SK-N-SH (cell line): ENCODE data around the gene ANKS1B. TPM values are rescaled to one million over a fixed set of nuclear protein-coding genes. Genes with fewer than 3 reads are reported as not detected.

Experiments
- CTCF ChIA-PET: fragments of 300-600, 350-600 bp; formaldehyde crosslinking; extraction: SDS; loops from one replicate; lab custom pipeline; 2021; lab: Yijun Ruan, JAX
- POLR2A ChIA-PET: fragments of 350-600 bp; sonication (Branson Sonifier 250); formaldehyde crosslinking; extraction: SDS; loops from one replicate; lab custom pipeline; 2020; ENCODE audit warnings: antibody characterized with exemption, inconsistent platforms; lab: Yijun Ruan, JAX
- DNase-seq: peaks from one replicate; pipeline ENCODE4 v3.0.0; 2012
- H2AFZ ChIP-seq: fragments of 200-600 bp; sonication (generic); 2 replicates; pipeline ENCODE4 v1.8.1; 2016; ENCODE audit warnings: antibody characterized with exemption, mild to moderate bottlenecking, low read depth
- H3F3A ChIP-seq: fragments of 200-600 bp; sonication (generic); replicated peaks from 2 replicates; pipeline ENCODE3; 2016; ENCODE audit warnings: antibody characterized with exemption, mild to moderate bottlenecking; ENCODE audit not compliant: insufficient read depth
- H3K27ac ChIP-seq, 2 experiments: fragments of 200-500 bp in 1 of 2; fragments of 200-600 bp in 1 of 2; sonication (Bioruptor generic) in 1 of 2; sonication (generic), shearing (Covaris generic) in 1 of 2; 2 replicates each; pipeline versions ENCODE4 v1.5.1 to v1.6.1; 2014 to 2016; ENCODE audit warnings: low read depth in 2 of 2, inconsistent platforms in 1 of 2, low read length in 1 of 2, mild to moderate bottlenecking in 1 of 2, mixed read lengths in 1 of 2
- H3K27me3 ChIP-seq: fragments of 200-600 bp; sonication (generic), shearing (Covaris generic); 2 replicates; pipeline ENCODE4 v1.6.1; 2016; ENCODE audit warnings: mixed run types; ENCODE audit not compliant: insufficient read depth
- H3K36me3 ChIP-seq, 2 experiments: fragments of 200-500 bp in 1 of 2; fragments of 200-600 bp in 1 of 2; sonication (Bioruptor generic) in 1 of 2; sonication (generic) in 1 of 2; replicated peaks in 1 of 2; 2 replicates each; pipeline versions ENCODE3 to v1.5.1; 2014 to 2016; ENCODE audit warnings: low read length in 1 of 2, mild to moderate bottlenecking in 1 of 2; ENCODE audit not compliant: insufficient read depth in 2 of 2, control insufficient read depth in 1 of 2
- H3K4me1 ChIP-seq, 2 experiments: fragments of 200-500 bp in 1 of 2; fragments of 200-600 bp in 1 of 2; sonication (Bioruptor generic) in 1 of 2; sonication (generic), shearing (Covaris generic) in 1 of 2; 2 replicates each; pipeline versions ENCODE4 v1.5.1 to v1.6.1; 2014 to 2016; ENCODE audit warnings: low read depth in 1 of 2, low read length in 1 of 2, mixed run types in 1 of 2; ENCODE audit not compliant: insufficient read depth in 2 of 2, control insufficient read depth in 1 of 2
- H3K4me2 ChIP-seq: fragments of 200-600 bp; sonication (generic), shearing (Covaris generic); 2 replicates; pipeline ENCODE4 v1.6.1; 2017; ENCODE audit warnings: mixed run types
- H3K4me3 ChIP-seq, 2 experiments: fragments of 200-500 bp in 1 of 2; fragments of 200-600 bp in 1 of 2; sonication (Bioruptor generic) in 1 of 2; sonication (generic), shearing (Covaris generic) in 1 of 2; 2 replicates each; pipeline versions ENCODE4 v1.5.1 to v1.8.1; 2014 to 2016; ENCODE audit warnings: low read depth in 2 of 2, inconsistent platforms in 1 of 2, low read length in 1 of 2, mild to moderate bottlenecking in 1 of 2, mixed read lengths in 1 of 2, moderate library complexity in 1 of 2
- H3K79me2 ChIP-seq: fragments of 200-600 bp; sonication (generic); 2 replicates; pipeline ENCODE4 v1.8.1; 2017; ENCODE audit warnings: mild to moderate bottlenecking; ENCODE audit not compliant: insufficient read depth
- H3K9ac ChIP-seq: fragments of 200-600 bp; sonication (generic); 2 replicates; pipeline ENCODE4 v1.6.1; 2017; ENCODE audit warnings: mixed run types
- H3K9me2 ChIP-seq: fragments of 200-600 bp; sonication (generic); 2 replicates; pipeline ENCODE4 v1.6.1; 2017; ENCODE audit warnings: mixed run types
- H3K9me3 ChIP-seq: fragments of 200-600 bp; sonication (generic); 2 replicates; pipeline ENCODE4 v1.6.1; 2017; ENCODE audit warnings: mixed run types, mild to moderate bottlenecking, moderate library complexity
- H4K20me1 ChIP-seq: fragments of 200-600 bp; sonication (generic); 2 replicates; pipeline ENCODE4 v1.6.1; 2017; ENCODE audit warnings: mild to moderate bottlenecking, mixed run types; ENCODE audit not compliant: insufficient read depth
- CTCF ChIP-seq: fragments of 200-600 bp; sonication (generic); IDR thresholded peaks from 2 replicates; pipeline ENCODE4 v1.6.1; 2017; ENCODE audit warnings: antibody characterized with exemption, mild to moderate bottlenecking, moderate library complexity
- EP300 ChIP-seq, 2 experiments: IDR thresholded peaks; 2 replicates each; pipeline versions ENCODE4 v1.4.0 to v1.6.1; 2012; ENCODE audit warnings: borderline replicate concordance in 1 of 2, low read depth in 1 of 2, low read length in 1 of 2
- FOSL2 ChIP-seq: IDR thresholded peaks from 2 replicates; pipeline ENCODE4 v1.4.0; 2012; ENCODE audit warnings: low read depth, mild to moderate bottlenecking, moderate library complexity, borderline replicate concordance
- GABPA ChIP-seq: IDR thresholded peaks from 2 replicates; pipeline ENCODE4 v1.4.0; 2012; ENCODE audit warnings: low read depth, mild to moderate bottlenecking
- GATA2 ChIP-seq: sonication (generic); formaldehyde crosslinking; IDR thresholded peaks from 2 replicates; pipeline ENCODE4 v1.5.0; 2020; ENCODE audit warnings: mild to moderate bottlenecking, missing genetic modification reagents
- IRF3 ChIP-seq: fragments of 150-350 bp; IDR thresholded peaks from 2 replicates; pipeline ENCODE4 v1.6.1; 2016; ENCODE audit warnings: mild to moderate bottlenecking, low read depth, low read length
- MAX ChIP-seq: IDR thresholded peaks from 2 replicates; pipeline ENCODE4 v1.4.0; 2012; ENCODE audit warnings: low read depth
- NRF1 ChIP-seq: IDR thresholded peaks from 2 replicates; pipeline ENCODE4 v1.6.1; 2012; ENCODE audit warnings: low read depth, mild to moderate bottlenecking, low read length
- PBX3 ChIP-seq: IDR thresholded peaks from 2 replicates; pipeline ENCODE4; 2012
- RAD21 ChIP-seq: IDR thresholded peaks from 2 replicates; pipeline ENCODE4 v1.6.1; 2012; ENCODE audit warnings: mild to moderate bottlenecking, low read length
- RCOR1 ChIP-seq: fragments of 150-350 bp; IDR thresholded peaks from 2 replicates; pipeline ENCODE4 v1.6.1; 2017; ENCODE audit warnings: antibody characterized with exemption, low read length
- RXRA ChIP-seq: IDR thresholded peaks from 2 replicates; pipeline ENCODE4 v1.4.0; 2012; ENCODE audit warnings: low read depth, mild to moderate bottlenecking, borderline replicate concordance
- SIN3A ChIP-seq: IDR thresholded peaks from 2 replicates; pipeline ENCODE4 v1.6.1; 2012; ENCODE audit warnings: low read depth, mild to moderate bottlenecking, low read length, moderate library complexity, borderline replicate concordance
- TAF1 ChIP-seq: IDR thresholded peaks from 2 replicates; pipeline ENCODE4 v1.6.1; 2012; ENCODE audit warnings: low read depth, mild to moderate bottlenecking, low read length, moderate library complexity, borderline replicate concordance
- TCF12 ChIP-seq: IDR thresholded peaks from 2 replicates; pipeline ENCODE4 v1.4.0; 2012
- YY1 ChIP-seq: IDR thresholded peaks from 2 replicates; pipeline ENCODE4 v1.4.0; 2012; ENCODE audit warnings: low read depth, mild to moderate bottlenecking
- WGBS: methylation state at CpG from one replicate; pipeline ENCODE4 v1.1.6; 2017; ENCODE audit warnings: low lambda C conversion rate; 5-methylcytosine and 5-hydroxymethylcytosine counted together
- polyA plus RNA-seq, 3 experiments: library from polyadenylated mRNA; depleted of rRNA; stranded (reverse); fragments of >200 nt; gene quantifications; 2 replicates each; pipeline ENCODE4 v1.2.3, GENCODE V29; 2012

The ANKS1B gene
- polyA plus RNA-seq, 1 of the 3 experiments (the other 2 are of a cell fraction): 1.8 TPM

- peaks cover 52 to 61% of the 10 kb centered on the region in 2 experiments for H3K36me3 ChIP-seq
- CTCF ChIA-PET: interaction anchor here (0.9 to 2.9 kb wide), 3 partner anchors 15 to 271 kb away, joined by 3 to 15 read pairs (median 7); no protein-coding TSS in a partner anchor
Measured at GRCh38 chr12:98727196-98727595, 1257.5 kb downstream of the ANKS1B start.

More at GRCh38 chr12:98727196-98727595, 1257.5 kb downstream of the ANKS1B start:
- POLR2A ChIA-PET: no interaction called here
- Histone ChIP-seq H3K9me3 (no peaks in the 10 kb centered on the region), H3K9ac (no peak overlapping the region), H3K27me3 (no peaks in the 10 kb centered on the region), H3K4me2 (no peak overlapping the region), H3F3A (peaks cover 15% of the 10 kb centered on the region), H3K9me2 (no peaks in the 10 kb centered on the region), H3K4me3 (no peak overlapping the region), H4K20me1 (no peaks in the 10 kb centered on the region), H3K4me1 (peaks cover 0 to 17% of the 10 kb centered on the region in 2 experiments; a peak in 2 of 4 replicates), H2AFZ (no peak overlapping the region), H3K79me2 (no peaks in the 10 kb centered on the region), H3K27ac (no peak overlapping the region)
- no peak for DNase-seq
- over 99% methylated on average over 5 of the region's 5 CpGs for WGBS
- TF ChIP-seq TCF12 (no peak), SIN3A (no peak), NRF1 (no peak), GABPA (no peak), RAD21 (no peak), RCOR1 (no peak), FOSL2 (no peak), YY1 (no peak), EP300 (IDR thresholded peaks at IDR 0.05; ENCODE audit: borderline replicate concordance in 1 of 2, low read depth in 1 of 2, low read length in 1 of 2) (no peak), GATA2 (CRISPR knock-in tag) (no peak), IRF3 (no peak), PBX3 (no peak), RXRA (no peak), CTCF (no peak), TAF1 (no peak), MAX (no peak)
